CD14-positive monocyte (primary cell): ENCODE data around the gene PHF23. TPM values are rescaled to one million over a fixed set of nuclear protein-coding genes. Genes with fewer than 3 reads are reported as not detected.

Source experiments
- DNase-seq, 3 donors: peaks; one replicate each; pipeline ENCODE4 v3.0.0-alpha.2; 2011 to 2022
- H2AFZ ChIP-seq: 2 replicates; pipeline ENCODE4 v1.6.0; 2012; ENCODE audit warnings: mild to moderate bottlenecking, low read depth, low read length, inconsistent platforms; ENCODE audit not compliant: insufficient read depth, poor library complexity, severe bottlenecking
- H3K27ac ChIP-seq, 2 donors: 1 replicate in 1 of 2; 2 replicates in 1 of 2; pipeline ENCODE4 v1.5.1; 2012 to 2013; ENCODE audit warnings: low read length in 2 of 2, control low read depth in 1 of 2, inconsistent platforms in 1 of 2, low read depth in 1 of 2, mild to moderate bottlenecking in 1 of 2
- H3K27me3 ChIP-seq, 2 donors: one replicate each; pipeline versions ENCODE4 v1.6.0 to v1.6.1; 2011 to 2013; ENCODE audit warnings: low read length in 2 of 2; ENCODE audit not compliant: control insufficient read depth in 2 of 2, insufficient read depth in 2 of 2
- H3K36me3 ChIP-seq, 2 donors: replicated peaks in 1 of 2; 1 replicate in 1 of 2; 2 replicates in 1 of 2; pipeline versions ENCODE4 v1.5.1 to v1.6.1; 2012 to 2013; ENCODE audit warnings: low read length in 2 of 2, control low read depth in 1 of 2, inconsistent platforms in 1 of 2, mild to moderate bottlenecking in 1 of 2; ENCODE audit not compliant: insufficient read depth in 2 of 2, control insufficient read depth in 1 of 2
- H3K4me1 ChIP-seq, 2 donors: 1 replicate in 1 of 2; 2 replicates in 1 of 2; pipeline versions ENCODE4 v1.5.1 to v1.6.1; 2012 to 2013; ENCODE audit warnings: low read length in 2 of 2, control low read depth in 1 of 2, inconsistent platforms in 1 of 2, mild to moderate bottlenecking in 1 of 2, moderate library complexity in 1 of 2; ENCODE audit not compliant: insufficient read depth in 2 of 2, control insufficient read depth in 1 of 2
- H3K4me2 ChIP-seq: replicated peaks from 2 replicates; pipeline ENCODE3; 2012; ENCODE audit warnings: low read length, moderate library complexity, mild to moderate bottlenecking; ENCODE audit not compliant: poor library complexity, severe bottlenecking; ENCODE audit errors: extremely low read depth
- H3K4me3 ChIP-seq, 3 experiments: fragments of 200-600 bp in 1 of 3; sonication (generic) in 1 of 3; replicated peaks in 1 of 3; 1 replicate in 2 of 3; 2 replicates in 1 of 3; pipeline ENCODE4 v1.5.1; 2011 to 2013; ENCODE audit warnings: low read length in 3 of 3, mild to moderate bottlenecking in 3 of 3, control low read depth in 2 of 3, low read depth in 2 of 3, inconsistent platforms in 1 of 3, moderate library complexity in 1 of 3
- H3K79me2 ChIP-seq: 2 replicates; pipeline ENCODE4 v1.6.0; 2012; ENCODE audit warnings: mild to moderate bottlenecking, control low read depth, inconsistent platforms, low read length, moderate library complexity; ENCODE audit not compliant: insufficient read depth
- H3K9ac ChIP-seq: 2 replicates; pipeline ENCODE4 v1.6.0; 2017; ENCODE audit warnings: low read length, mild to moderate bottlenecking; ENCODE audit not compliant: insufficient read depth, poor library complexity, severe bottlenecking
- H3K9me3 ChIP-seq, 2 donors: replicated peaks in 1 of 2; 1 replicate in 1 of 2; 2 replicates in 1 of 2; pipeline versions ENCODE4 v1.5.1 to v1.6.1; 2012 to 2013; ENCODE audit warnings: low read length in 2 of 2, control low read depth in 1 of 2; ENCODE audit not compliant: control insufficient read depth in 1 of 2, insufficient read depth in 1 of 2
- H4K20me1 ChIP-seq: 2 replicates; pipeline ENCODE4 v1.6.0; 2012; ENCODE audit warnings: mild to moderate bottlenecking, low read length, control low read depth, moderate library complexity; ENCODE audit not compliant: insufficient read depth
- H3K27ac Mint-ChIP-seq, 7 donors: one replicate each; pipeline ENCODE4 v1.8.0; 2020; ENCODE audit warnings: mild to moderate bottlenecking in 7 of 7, mixed read lengths in 7 of 7, moderate library complexity in 6 of 7, inconsistent platforms in 2 of 7
- H3K27me3 Mint-ChIP-seq, 3 donors: one replicate each; pipeline ENCODE4 v1.8.0; 2021 to 2022; ENCODE audit warnings: low read depth in 3 of 3, mild to moderate bottlenecking in 3 of 3, mixed read lengths in 3 of 3, moderate library complexity in 3 of 3, inconsistent platforms in 1 of 3
- H3K36me3 Mint-ChIP-seq, 2 donors: one replicate each; pipeline ENCODE4 v1.8.0; 2020; ENCODE audit warnings: mixed read lengths in 2 of 2, inconsistent platforms in 1 of 2, mild to moderate bottlenecking in 1 of 2
- H3K4me1 Mint-ChIP-seq: one replicate; pipeline ENCODE4 v1.8.0; 2020; ENCODE audit warnings: mild to moderate bottlenecking, mixed read lengths
- H3K4me3 Mint-ChIP-seq, 2 donors: one replicate each; pipeline ENCODE4 v1.8.0; 2020; ENCODE audit warnings: mild to moderate bottlenecking in 2 of 2, mixed read lengths in 2 of 2, moderate library complexity in 1 of 2
- H3K9me3 Mint-ChIP-seq, 7 donors: one replicate each; pipeline ENCODE4 v1.8.0; 2020 to 2022; ENCODE audit warnings: mixed read lengths in 7 of 7, mild to moderate bottlenecking in 6 of 7, moderate library complexity in 6 of 7, inconsistent platforms in 2 of 7
- CTCF ChIP-seq: fragments of 200-600 bp; IDR thresholded peaks from one replicate; pipeline ENCODE4 v1.8.0; 2022; ENCODE audit warnings: antibody characterized with exemption, mild to moderate bottlenecking
- WGBS: methylation state at CpG from one replicate; pipeline ENCODE4 v1.1.5; 2013; ENCODE audit warnings: missing lambda C conversion rate; ENCODE audit not compliant: insufficient coverage; 5-methylcytosine and 5-hydroxymethylcytosine counted together
- intact Hi-C, 2 donors: fragments of 100-400 bp; cut with micrococcal nuclease; formaldehyde crosslinking; loops; one replicate each; pipeline versions ENCODE4 v1.15.0 to v1.15.1; 2023
- polyA plus RNA-seq, 3 donors: library from polyadenylated mRNA; depleted of rRNA in 1 of 3; unstranded in 2 of 3; stranded (reverse) in 1 of 3; fragments of 300-500 nt in 2 of 3; fragments of >200 nt in 1 of 3; fragmentation: Illumina TruSeq in 2 of 3; gene quantifications; 1 replicate in 2 of 3; 2 replicates in 1 of 3; pipeline ENCODE4 v1.2.3, GENCODE V29; 2012 to 2021

The PHF23 gene
- polyA plus RNA-seq, 3 donors = 12.0 to 18.0 (median 12.9) TPM

- peak within 1 kb of the TSS in 3 of 7 donors; percentile 5 to 50 (median 19) for H3K27ac Mint-ChIP-seq
- Histone ChIP-seq H4K20me1 (no peaks in the 10 kb centered on the region), H3K27ac (no peak within 1 kb of the TSS), H3K9ac (peak within 1 kb of the TSS; percentile 60), H2AFZ (peak within 1 kb of the TSS; percentile 84), H3K4me3 (peak within 1 kb of the TSS; percentile 39 to 81 (median 42)), H3K4me2 (peak within 1 kb of the TSS; percentile 97), H3K36me3 (peaks cover 5 to 20% of the 10 kb centered on the region in 2 donors), H3K27me3 (peaks cover 20 to 43% of the 10 kb centered on the region in 2 donors), H3K9me3 (peaks cover 0 to 7% of the 10 kb centered on the region in 2 donors), H3K4me1 (peaks cover 31 to 45% of the 10 kb centered on the region in 2 donors), H3K79me2 (no peaks in the 10 kb centered on the region)
- peaks cover 18 to 28% of the 10 kb centered on the region in 2 donors for H3K36me3 Mint-ChIP-seq
- no peak for TF ChIP-seq CTCF
- intact Hi-C loops = no loop called here
- 11% methylated on average over 60 of the region's 64 CpGs for WGBS
- no peak for DNase-seq
- peak within 1 kb of the TSS; percentile 76 to 97 for H3K4me3 Mint-ChIP-seq
- peaks cover 44% of the 10 kb centered on the region for H3K4me1 Mint-ChIP-seq
- peaks cover 44 to 73% (median 62%) of the 10 kb centered on the region in 3 donors for H3K27me3 Mint-ChIP-seq
- peaks cover 0 to 12% (median 9%) of the 10 kb centered on the region in 7 donors for H3K9me3 Mint-ChIP-seq
Measured at GRCh38 chr17:7262192-7262934, 23.1 kb upstream of the PHF23 start, which contains the start of gene CLDN7. Gene CLDN7, minus strand, starts transcription at chr17:7262478. Its CDS starts 435 bp downstream, at chr17:7262043.

- Mint-ChIP-seq H3K4me1 (peaks cover 42% of the 10 kb centered on the region), H3K36me3 (peaks cover 25 to 36% of the 10 kb centered on the region in 2 donors), H3K9me3 (peaks cover 0 to 12% (median 9%) of the 10 kb centered on the region in 7 donors), H3K4me3 (peak overlapping the region; percentile 76 to 87), H3K27ac (no peak overlapping the region), H3K27me3 (peaks cover 42 to 68% (median 58%) of the 10 kb centered on the region in 3 donors)
- intact Hi-C loops = no loop called here
- peaks cover 20 to 39% of the 10 kb centered on the region in 2 donors for H3K27me3 ChIP-seq
- DNase-seq = no peak
- H3K4me3 ChIP-seq = peak overlapping the region; percentile 8 to 81 (median 36)
- peaks cover 31 to 45% of the 10 kb centered on the region in 2 donors for H3K4me1 ChIP-seq
- H3K9me3 ChIP-seq = peaks cover 0 to 7% of the 10 kb centered on the region in 2 donors
- H2AFZ ChIP-seq = peak overlapping the region; percentile 84
- H3K4me2 ChIP-seq = peak overlapping the region; percentile 97
- peaks cover 8 to 28% of the 10 kb centered on the region in 2 donors for H3K36me3 ChIP-seq
- no peaks in the 10 kb centered on the region for H4K20me1 ChIP-seq
- 9% methylated on average over 66 of the region's 71 CpGs for WGBS
- H3K27ac ChIP-seq = no peak overlapping the region
- no peaks in the 10 kb centered on the region for H3K79me2 ChIP-seq
- TF ChIP-seq CTCF = no peak
- peak overlapping the region; percentile 60 for H3K9ac ChIP-seq
Measured at GRCh38 chr17:7261379-7262191, 22.3 kb upstream of the PHF23 start.
